HG02610 (cell line): ENCODE measurements around the gene PAQR7.

Experiments used
- ATAC-seq: cut with Tn5 transposase; IDR thresholded peaks from one replicate; pipeline ENCODE4 v1.9.1; 2021; ENCODE audit warnings: mild to moderate bottlenecking, moderate library complexity; ENCODE audit not compliant: unreplicated experiment

PAQR7 gene

DNA sequence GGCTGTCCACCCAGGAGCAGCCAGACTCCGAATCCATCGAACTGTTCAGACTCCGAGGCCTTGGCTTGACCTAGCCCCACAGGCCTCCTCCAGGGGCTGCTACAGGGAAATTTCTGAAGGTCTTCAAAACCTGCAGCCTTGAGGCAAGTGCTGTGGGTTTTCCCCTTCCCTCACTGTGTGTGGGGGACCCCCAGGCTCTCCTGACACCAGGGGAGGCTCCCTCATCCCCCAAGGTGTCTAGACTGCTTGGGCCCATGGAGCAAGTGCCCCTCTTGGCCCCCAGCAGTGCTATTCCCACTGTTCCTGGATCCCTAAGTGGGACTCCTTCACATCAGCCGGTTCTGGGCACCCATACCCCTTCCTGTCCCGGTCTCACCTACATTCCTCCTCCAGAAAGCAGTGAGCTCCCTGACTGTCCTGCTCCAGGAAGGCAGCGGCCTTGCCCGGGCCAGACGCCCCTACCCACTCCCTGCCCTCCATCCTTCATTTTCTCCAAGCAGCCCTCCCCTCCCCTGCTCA lies 814 bp downstream of the PAQR7 start:
- ATAC-seq, result no peak

DNA sequence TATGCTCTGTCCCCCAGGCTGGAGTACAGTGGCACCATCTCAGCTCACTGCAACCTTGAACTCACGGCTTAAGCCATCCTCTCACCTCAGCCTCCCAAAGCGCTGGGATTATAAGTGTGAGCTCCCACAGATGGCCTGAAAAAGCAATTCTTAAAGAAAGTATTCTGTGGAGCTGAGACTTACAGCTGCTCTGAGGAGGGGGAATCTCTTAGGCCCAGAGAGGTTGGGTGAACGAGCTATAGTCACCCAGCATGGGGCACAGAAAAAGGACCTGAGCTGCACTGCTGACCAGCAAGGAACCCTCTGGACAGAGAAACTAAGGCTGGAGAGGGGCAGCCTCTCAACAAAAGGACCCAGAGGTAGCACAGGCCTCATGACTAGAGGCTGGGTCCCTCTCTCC lies 1.3 kb downstream of the PAQR7 start:
- ATAC-seq, result no peak

DNA sequence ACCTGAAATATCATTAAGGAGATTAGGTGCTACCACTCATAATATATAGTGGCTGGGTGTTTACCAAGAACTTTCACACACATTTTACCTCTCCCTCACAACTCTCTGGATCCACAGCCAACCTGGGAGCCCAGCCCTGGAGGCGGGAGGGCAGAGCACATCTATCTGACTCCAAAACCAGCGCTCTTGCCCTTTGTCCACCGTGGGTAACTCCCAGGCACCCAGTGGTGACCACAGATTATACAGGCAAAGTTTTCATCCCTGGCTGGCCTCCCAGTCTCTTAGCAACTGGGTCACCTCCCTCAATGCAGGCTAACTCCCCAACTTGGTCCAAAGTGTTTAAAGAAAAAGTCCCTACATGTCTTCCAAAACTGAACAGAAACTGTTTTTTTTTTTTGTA lies 2.4 kb downstream of the PAQR7 start:
- ATAC-seq, result no peak

DNA sequence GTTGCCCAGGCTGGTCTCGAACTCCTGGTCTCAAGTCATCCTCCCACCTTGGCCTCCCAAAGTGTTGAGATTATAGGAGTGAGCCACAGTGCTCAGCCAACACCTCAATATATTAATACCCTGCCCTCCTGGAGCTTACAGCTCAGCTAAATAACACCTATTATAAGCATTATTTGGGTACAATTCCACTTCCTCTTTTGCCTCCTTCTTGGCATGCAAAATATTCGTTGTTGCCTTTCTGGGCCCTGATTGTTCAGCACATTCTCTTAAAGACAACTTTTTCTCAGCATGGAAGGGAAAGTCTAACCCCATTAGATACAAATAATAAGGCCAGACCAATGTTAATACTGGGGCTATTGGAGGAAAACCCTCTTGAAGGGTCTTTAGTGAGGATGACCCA lies 2.8 kb downstream of the PAQR7 start:
- ATAC-seq, result no peak

DNA sequence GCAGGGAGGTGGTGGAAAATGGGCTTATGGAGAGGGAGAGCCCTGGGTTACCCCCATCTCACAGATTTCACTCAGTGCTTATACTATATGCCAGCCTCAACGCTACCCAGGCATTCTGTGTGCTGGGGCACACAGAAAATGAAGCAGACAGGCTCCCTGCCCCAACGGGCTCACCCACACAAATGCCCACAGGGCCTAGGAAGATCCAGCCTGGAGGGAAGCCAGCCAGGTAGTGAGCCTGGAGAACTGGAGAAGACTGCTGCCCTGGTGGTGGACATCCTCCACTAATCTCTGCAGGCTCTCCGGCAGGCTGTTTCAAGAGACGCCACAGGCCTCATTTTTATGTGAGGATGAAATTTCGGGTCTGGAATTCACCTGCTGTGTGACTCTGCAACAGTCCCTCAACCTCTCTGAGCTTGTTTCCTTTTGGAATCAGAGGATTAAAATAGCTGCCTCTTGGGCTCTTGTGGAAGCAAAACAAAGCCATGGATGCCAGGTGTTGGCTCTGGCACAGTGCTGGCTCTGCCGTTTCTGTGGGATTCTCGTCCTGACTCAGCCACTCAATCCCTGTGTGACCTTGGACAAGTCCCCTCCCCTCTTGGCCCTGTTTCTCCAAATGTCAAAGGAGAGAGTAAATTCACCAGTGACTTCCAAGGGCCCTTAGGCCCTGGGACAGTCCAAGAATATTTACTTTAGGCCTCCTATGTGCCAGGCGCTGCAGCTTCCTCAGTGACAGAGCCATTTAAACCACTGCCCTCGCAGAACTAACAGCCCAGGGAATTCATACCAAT lies 3.6 kb downstream of the PAQR7 start:
- ATAC-seq, result no peak

DNA sequence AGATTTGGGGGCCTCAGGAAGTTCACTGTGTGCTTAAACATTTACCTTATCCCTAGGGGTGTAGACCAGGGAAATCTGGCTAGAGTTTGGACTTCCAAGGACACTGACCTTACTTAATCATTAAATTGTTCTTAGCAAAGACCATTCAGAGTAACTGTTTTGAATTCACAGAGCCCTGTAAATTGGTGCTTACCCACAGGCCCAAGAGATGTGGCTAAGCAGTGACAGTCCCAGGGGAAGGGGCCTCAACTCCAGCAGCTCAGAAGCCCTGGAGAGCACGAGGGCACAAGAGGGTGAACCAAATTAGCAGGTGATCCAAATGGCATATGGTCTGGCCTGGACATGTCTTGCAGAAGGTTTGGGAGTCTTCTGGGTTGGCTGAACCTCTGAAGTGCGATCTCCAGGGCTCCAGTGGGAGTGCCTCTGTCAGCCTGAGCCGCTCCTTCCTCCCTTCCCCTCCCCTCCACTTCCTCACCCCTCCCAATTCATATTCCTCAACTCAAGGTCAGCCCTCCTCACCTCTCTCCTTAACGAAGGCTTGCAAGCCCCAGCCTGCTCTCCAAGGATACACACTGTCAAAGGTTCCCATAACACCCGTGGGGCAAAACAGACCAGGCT lies 4.3 kb downstream of the PAQR7 start:
- no peak for ATAC-seq

DNA sequence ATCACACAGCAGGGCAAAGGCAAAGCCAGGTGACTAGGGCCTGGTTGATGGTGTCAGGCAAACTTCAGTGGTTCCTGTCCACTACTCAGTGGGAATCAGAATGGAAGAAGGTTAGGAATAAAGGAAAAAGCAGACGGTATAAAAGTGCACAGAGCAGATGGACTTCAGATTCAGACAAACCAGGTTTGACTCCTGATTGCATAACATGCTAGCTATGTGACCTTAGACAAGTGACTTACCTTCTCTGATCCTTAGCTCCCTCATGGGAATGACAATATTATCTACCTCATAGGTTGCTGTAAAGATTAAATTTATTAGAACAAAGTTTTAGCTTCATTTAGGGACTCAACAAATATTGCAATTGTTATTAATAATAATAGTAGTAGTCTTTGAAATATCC lies 4.9 kb downstream of the PAQR7 start:
- no peak for ATAC-seq

DNA sequence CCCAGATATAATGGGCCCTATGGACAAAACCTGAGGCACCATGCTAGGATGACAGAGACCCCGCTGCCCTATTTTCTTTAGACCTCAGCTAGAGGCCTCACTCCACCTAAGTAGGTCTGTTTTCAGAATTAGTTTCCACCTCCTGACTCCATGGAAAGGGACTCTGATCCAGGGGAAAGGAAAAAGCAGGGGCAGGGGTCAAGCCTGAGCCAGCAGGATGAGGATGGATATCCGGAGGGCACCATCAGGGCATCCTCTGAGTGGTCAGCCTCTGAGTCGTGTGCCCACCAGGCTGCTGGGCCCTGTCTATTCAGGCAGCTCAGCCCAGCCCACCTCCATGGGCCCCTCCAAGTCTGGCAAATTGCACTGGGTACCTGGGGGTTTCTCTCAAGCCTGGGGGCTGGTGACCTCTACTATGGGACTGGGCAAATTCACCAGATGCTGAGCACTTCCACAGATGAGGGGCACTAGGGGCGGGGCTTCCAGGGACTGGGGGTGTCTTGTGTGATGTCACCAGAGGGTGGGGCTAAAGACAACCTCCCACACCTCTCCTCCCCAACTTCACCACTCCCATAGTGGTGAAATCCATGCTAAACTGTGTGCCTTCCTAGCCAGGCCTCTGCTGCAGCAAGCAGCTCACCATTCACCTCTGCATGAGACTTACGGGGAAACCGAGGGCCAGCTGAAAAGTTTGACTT lies 5.5 kb downstream of the PAQR7 start:
- no peak for ATAC-seq

DNA sequence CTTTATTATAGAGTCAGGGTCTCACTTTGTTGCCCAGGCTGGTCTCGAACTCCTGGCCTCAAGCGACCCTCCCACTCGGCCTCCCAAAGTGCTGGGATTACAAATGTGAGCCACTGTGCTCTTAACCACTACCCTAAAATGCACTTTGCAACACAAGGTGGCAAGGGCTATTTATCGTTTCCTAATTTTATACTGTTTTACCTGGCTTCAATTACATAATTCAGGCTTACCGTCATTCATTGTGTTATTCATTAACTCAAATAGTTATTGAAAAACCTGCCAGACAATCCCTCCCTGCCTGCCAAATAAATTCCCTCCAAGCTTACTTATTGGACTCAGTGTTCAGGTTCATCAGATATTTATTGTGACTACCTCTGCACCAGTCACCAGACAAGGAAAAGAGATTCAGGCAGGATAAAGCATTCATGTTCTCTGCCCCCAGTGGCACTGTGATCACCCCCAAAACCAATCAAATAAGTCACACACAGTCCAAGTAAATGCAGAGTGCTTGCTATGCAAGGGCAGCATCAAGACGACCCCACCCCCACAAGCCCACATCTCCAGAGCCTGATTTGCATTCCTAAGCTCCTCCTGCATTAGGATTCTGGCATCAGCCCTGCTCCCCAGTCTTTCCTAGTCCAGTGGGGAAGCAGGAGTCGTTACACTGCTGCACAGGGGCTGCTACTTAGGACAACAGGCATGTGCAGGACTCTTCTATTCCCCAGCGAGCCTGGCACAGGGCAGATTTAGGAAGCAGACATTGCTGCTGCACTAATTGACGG lies 8.1 kb downstream of the PAQR7 start:
- ATAC-seq, result no peak

DNA sequence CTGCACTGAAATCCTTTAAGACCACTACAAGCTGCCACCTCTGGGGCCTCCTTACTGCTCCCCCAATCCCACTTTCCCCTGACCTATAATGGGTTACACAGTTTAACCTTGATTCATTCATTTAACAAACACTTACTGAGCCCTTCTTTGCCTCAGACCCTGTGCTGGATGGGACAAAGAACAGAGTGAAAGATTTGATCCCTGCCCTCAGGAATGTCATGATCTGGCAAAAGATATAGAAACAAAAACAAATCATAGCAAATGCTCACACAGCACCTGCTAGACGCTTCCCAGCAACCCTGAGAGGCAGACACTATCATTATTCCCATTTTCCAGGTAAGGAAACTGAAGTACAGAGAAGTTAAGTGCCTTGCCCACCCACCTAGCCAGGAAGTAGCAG lies 9.2 kb downstream of the PAQR7 start:
- ATAC-seq, result no peak

DNA sequence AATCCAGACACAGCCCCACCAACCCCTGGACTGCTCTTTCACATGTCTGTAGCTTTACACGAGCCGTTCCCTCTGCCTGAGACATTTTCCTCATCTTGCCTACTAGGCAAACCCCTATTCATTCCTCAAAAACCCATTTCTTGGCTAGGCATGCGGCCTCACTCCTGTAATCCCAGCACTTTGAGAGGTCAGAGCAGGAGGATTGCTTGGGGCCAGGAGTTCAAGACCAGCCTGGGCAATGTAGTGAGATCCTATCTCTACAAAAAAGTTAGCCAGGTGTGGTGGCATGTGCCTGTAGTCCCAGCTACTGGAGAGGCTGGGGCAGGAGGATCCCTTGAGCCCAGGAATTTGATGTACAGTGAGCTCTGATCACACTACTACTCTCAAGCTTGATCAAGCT lies 11.1 kb downstream of the PAQR7 start:
- ATAC-seq, result no peak

DNA sequence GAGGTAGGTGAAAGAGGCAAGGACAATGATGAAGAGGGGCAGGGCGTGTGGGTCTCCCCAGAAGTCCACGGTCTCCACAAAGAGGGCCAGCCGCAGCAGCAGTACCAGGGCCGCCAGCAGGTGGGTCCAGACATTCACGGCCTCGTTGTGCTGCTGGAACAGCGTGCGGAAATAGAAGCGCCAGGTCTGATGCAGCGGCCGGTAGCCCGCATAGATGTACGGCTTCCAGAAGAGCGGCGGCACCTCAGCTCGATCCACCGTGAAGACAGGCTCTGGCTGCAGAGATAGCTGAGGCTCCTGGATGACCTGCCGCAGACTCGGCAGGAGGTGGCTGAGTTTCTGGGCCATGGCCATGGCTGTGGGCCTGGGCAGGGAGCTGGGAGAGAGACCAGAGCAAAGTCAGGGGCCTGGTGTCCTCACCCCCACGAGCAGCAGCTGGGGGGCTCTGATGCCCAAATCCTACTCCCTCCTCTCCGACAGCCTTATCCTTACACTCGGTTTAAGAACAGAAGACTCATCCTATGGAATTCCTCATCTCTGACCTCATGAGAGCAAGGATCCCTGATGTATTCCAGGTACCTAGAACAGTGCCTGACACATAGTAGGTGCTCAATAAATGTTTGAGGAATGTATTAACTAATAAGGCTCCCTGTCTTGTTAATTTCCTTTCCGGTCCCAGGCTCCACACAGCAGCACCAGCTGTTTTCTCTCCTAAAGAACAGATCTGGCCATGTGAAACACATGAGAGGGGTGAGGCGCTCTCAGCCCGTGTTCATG lies 11.8 kb downstream of the PAQR7 start:
- no peak for ATAC-seq

DNA sequence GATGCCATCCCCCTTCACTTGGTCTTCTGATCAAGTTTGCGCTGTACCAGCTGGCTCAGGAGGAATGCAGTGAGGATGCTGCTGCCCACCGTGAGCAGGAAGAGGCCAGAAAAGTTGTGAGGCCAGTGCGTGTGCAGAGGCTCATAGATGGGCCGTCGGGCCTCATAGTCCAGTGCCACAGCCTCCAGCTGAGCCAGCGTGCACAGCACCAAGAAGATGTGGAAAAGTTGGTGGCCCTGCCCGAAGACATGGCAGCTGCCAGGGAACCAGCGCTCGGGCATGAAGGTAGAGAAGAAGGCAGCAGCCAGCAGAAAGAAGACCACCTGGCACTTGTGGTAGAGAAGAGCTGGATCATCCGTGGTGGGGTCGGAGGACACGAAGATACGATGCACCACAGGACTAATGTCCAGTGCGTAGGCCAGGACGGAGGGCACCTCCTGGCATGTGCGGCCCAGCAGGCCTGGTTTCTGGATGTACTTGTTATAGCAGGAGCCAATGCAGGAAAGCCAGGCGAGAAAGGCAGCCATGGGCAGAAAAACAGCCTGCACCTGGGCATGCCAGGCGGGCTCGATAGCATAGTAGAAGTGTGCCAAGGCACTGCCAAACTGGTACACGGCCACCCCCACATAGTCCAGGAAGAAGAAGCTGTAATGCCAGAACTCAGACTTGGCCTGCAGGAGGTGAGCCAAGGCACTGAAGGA lies 12.6 kb downstream of the PAQR7 start:
- ATAC-seq, result no peak

DNA sequence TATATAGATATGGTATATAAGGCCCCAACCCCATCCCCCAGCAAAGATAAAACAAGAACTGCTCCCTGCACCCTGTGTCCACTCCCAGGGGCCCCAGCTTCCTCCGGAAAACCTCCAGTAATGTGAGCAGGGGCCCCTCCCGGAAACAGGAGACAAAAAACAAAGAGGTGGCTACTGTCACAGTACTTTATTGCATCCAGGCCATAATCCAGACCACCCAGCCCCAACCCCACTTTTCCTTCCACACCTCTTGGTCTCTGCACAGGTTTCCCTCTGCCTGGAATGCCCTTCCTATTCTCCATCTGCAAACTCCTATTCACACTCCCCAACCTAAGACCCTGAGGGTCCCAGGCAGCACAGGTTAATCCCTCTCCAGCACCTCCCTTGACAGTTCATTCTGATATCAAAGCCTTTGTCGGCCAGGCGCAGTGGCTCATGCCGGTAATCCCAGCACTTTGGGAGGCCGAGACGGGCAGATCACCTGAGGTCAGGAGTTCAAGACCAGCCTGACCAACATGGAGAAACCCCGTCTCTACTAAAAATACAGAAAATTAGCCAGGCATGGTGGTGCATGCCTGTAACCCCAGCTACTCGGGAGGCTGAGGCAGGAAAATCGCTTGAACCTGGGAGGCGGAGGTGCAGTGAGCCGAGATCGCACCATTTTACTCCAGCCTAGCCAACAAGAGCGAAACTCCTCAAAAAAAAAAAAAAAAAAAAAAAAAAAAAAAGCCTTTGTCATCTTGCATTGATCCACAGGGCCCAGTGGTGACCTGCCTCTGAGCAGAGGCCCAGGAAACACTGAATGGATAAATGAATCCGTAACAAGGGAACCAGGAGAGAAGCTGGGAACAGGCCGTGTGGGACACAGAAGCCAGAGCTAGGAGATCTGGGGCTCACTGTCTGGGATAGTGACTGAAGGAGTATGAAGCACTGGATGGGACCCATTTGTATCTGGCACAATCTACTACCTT lies 13.9 kb downstream of the PAQR7 start:
- no peak for ATAC-seq

DNA sequence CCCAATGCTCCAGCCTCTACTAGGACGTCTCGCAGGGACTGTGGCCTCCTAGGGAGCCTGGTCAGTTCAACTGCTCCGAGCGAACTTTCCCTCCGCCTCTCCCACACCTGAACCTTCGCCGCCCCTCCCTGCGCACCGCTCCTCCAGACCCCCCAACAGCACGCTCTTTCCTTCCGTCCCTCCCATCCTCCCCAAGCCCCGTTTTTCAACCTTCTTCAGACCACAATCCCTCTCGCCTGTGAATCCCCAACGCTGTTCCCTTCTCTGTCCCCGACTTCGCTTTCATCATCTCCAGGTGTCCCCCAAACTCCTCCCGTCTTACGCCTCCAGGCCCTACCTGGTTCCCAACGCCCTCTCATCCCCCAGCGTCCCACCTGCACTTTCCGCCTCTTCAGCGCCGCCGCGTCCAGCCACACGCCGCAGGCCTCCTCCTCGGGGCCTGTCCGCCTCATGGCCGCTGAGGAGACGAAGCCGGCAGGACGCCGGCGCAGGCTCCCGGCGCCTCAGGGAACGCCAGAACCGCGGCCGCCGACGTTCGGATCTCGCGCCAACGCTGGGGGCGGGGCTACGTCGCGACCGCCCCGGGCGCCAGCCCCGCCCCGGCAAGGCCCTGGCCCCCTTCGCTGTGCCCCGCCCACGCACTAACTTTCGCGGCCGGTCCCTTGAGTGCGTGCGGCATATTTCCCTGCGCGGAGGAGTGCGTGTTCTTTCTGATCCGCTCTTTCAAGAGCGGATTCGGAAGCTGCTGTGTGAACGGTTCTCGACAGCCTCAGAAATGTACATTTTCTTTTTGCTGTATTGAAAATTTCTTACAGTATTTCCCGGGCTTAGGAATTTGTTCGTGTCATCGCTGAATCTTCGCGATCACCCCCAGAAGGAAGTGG lies 16.4 kb downstream of the PAQR7 start, which contains the start of gene AUNIP:
AUNIP (minus strand) TSS at position 552 of the 884 bp plus-strand sequence; CDS start at position 452, 100 bp downstream.
- ATAC-seq, result peak; percentile 82

DNA sequence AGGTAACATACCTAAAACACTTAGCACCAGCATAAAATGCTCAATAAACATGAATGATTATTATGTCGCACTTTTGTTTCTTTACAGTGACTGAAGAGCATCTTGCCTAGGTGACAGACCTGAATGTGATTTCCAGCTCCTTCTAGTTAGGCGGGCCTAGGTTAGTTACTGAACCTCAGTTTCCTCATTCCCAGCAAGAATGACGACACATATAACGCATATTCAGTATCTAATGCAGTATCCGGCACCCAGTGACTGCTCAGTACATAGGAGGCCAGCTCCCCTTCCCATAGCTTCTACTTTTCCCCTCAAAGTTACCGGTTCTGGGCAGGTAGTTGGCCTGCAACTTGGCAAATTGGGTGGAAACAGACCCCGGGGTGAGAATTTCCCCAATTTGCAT lies 17.0 kb downstream of the PAQR7 start:
- no peak for ATAC-seq

DNA sequence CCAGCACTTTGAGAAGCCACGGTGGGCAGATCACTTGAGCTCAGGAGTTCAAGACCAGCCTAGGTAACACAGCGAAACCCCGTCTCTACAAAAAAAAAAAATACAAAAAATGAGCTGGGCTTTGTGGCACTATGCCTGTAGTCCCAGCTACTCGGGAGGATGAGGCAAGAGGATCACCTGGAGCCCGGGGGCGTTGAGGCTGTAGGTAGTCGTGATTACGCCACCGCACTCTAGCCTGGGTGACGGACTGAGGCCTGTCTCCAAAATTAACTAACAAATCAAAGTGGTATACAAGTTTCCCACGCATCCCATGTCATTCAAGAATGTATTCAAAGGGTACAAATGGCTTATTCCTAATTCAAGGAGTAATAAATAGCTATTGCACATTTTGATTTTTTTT lies 18.7 kb downstream of the PAQR7 start:
- no peak for ATAC-seq
